Activated CD8-positive, alpha-beta memory T cell treated with anti-CD3 and anti-CD28 coated beads, Interleukin-2, amount 50 U/mL, for 1 hour (primary cell): ENCODE measurements around the gene RNF213.
"Not testable (repeated sequence)": the region's sequence is repeated elsewhere in the genome, so short reads cannot be mapped to it uniquely, and the experiment has no call there.

Experiments used
- DNase-seq: peaks from one replicate; pipeline ENCODE4 v3.0.0-alpha.2; 2020; ENCODE audit errors: extremely low read depth

Gene RNF213

GRCh38 chr17:80223838-80224497 is 36.7 kb upstream of the RNF213 start:
- DNase-seq = no peak

GRCh38 chr17:80224683-80225082 is 36.0 kb upstream of the RNF213 start:
- DNase-seq = no peak

GRCh38 chr17:80225230-80225629 is 35.4 kb upstream of the RNF213 start:
- DNase-seq = no peak

- no peak for DNase-seq
These were observed 33.5 kb upstream of the RNF213 start for GRCh38 chr17:80227156-80227555.

GRCh38 chr17:80227666-80228065 is 33.0 kb upstream of the RNF213 start:
- DNase-seq = no peak

GRCh38 chr17:80228477-80228876 is 32.2 kb upstream of the RNF213 start:
- DNase-seq = no peak

- no peak for DNase-seq
These were observed 31.6 kb upstream of the RNF213 start for GRCh38 chr17:80229011-80229410.

GRCh38 chr17:80232438-80232837 is 28.2 kb upstream of the RNF213 start:
- no peak for DNase-seq

- no peak for DNase-seq
These were observed 27.4 kb upstream of the RNF213 start for GRCh38 chr17:80233202-80233601.

- no peak for DNase-seq
These were observed 23.7 kb upstream of the RNF213 start for GRCh38 chr17:80236911-80237310.

- no peak for DNase-seq
These were observed 23.3 kb upstream of the RNF213 start for GRCh38 chr17:80237386-80237785.

GRCh38 chr17:80242505-80242904 is 18.1 kb upstream of the RNF213 start:
- no peak for DNase-seq

GRCh38 chr17:80243526-80244433 is 16.9 kb upstream of the RNF213 start:
- no peak for DNase-seq

- not testable (repeated sequence) for DNase-seq
These were observed 16.2 kb upstream of the RNF213 start for GRCh38 chr17:80244448-80244847.

GRCh38 chr17:80244871-80245509 is 15.7 kb upstream of the RNF213 start:
- DNase-seq = no peak

GRCh38 chr17:80245566-80246265 is 14.9 kb upstream of the RNF213 start:
- DNase-seq = no peak

GRCh38 chr17:80246266-80246681 is 14.4 kb upstream of the RNF213 start:
- no peak for DNase-seq

GRCh38 chr17:80246726-80247125 is 13.9 kb upstream of the RNF213 start:
- DNase-seq = no peak

- DNase-seq = no peak
These were observed 13.1 kb upstream of the RNF213 start for GRCh38 chr17:80247561-80247960.

GRCh38 chr17:80248001-80248893 is 12.4 kb upstream of the RNF213 start:
- no peak for DNase-seq
